Esophagus mucosa (tissue), 1 donor: ENCODE results near the gene FLRT1. TPM values are rescaled to one million over a fixed set of nuclear protein-coding genes. Genes with fewer than 3 reads are reported as not detected.

Experiments used
- total RNA-seq: library from RNA; stranded (reverse); gene quantifications from one replicate; pipeline ENCODE4 v1.2.4, GENCODE V29; 2023
- donor health status: DM: yes; HTN: yes; CAD: no.

The FLRT1 gene
- total RNA-seq, 1 donor from 2014 or later: not detected

Other genes with a start within 250 kb of the FLRT1 start
- 4.4 TPM for gene SPINDOC, start 222.5 kb upstream of the FLRT1 start, total RNA-seq
- gene MARK2, start 196.8 kb upstream of the FLRT1 start, total RNA-seq: 70.6 TPM
- gene RCOR2, start 118.8 kb upstream of the FLRT1 start, total RNA-seq: 0.16 TPM
- gene NAA40, start 96.9 kb upstream of the FLRT1 start, total RNA-seq: 10.8 TPM
- 461 TPM for gene COX8A, start 61.3 kb upstream of the FLRT1 start, total RNA-seq
- 78.9 TPM for gene OTUB1, start 49.5 kb upstream of the FLRT1 start, total RNA-seq
- gene MACROD1, start 130.2 kb downstream of the FLRT1 start, total RNA-seq: 22.9 TPM
- 74.2 TPM for gene STIP1, start 150.2 kb downstream of the FLRT1 start, total RNA-seq
- 2.4 TPM for gene FERMT3, start 170.8 kb downstream of the FLRT1 start, total RNA-seq
- 25.1 TPM for gene TRPT1, start 190.3 kb downstream of the FLRT1 start, total RNA-seq
- 59.9 TPM for gene NUDT22, start 190.3 kb downstream of the FLRT1 start, total RNA-seq
- 16.7 TPM for gene DNAJC4, start 194.6 kb downstream of the FLRT1 start, total RNA-seq
- gene VEGFB, start 198.7 kb downstream of the FLRT1 start, total RNA-seq: 45.2 TPM
- gene FKBP2, start 205.2 kb downstream of the FLRT1 start, total RNA-seq: 40.7 TPM
- 265 TPM for gene PPP1R14B, start 211.0 kb downstream of the FLRT1 start, total RNA-seq
- gene PLCB3, start 215.6 kb downstream of the FLRT1 start, total RNA-seq: 43.9 TPM
- 45.4 TPM for gene BAD, start 248.7 kb downstream of the FLRT1 start, total RNA-seq
- gene GPR137, start 249.9 kb downstream of the FLRT1 start, total RNA-seq: 18.5 TPM